Peyer's patch (tissue), 4 donors: ENCODE results near the gene GLIS1.

Experiments
- CTCF ChIP-seq, 6 experiments: fragments of 450-650 bp in 4 of 6; fragments of 200-600 bp in 2 of 6; sonication (generic) in 1 of 6; IDR thresholded peaks; one replicate each; pipeline ENCODE4 v1.5.1; 2017 to 2019; ENCODE audit warnings: antibody characterized with exemption in 6 of 6, mild to moderate bottlenecking in 3 of 6, moderate library complexity in 1 of 6
- POLR2A ChIP-seq, 2 donors: fragments of 450-650 bp; IDR thresholded peaks; one replicate each; pipeline ENCODE4 v1.5.1; 2017; ENCODE audit warnings: antibody characterized with exemption in 2 of 2, mild to moderate bottlenecking in 2 of 2, moderate library complexity in 2 of 2

- no peak for TF ChIP-seq CTCF (IDR thresholded peaks at IDR 0.05)
- TF ChIP-seq POLR2A (IDR thresholded peaks at IDR 0.05) = no peak
Observed at GRCh38 chr1:53690411-53690810, 48.6 kb downstream of the GLIS1 start.
